Ovary (tissue), 9 donors: ENCODE results near the gene MAP7. TPM values are rescaled to one million over a fixed set of nuclear protein-coding genes. Genes with fewer than 3 reads are reported as not detected.

Experiments used
- DNase-seq, 5 donors: peaks; one replicate each; pipeline ENCODE4 v3.0.0-alpha.2; 2019 to 2020
- H3K27ac ChIP-seq, 2 donors: fragments of 200-600 bp; one replicate each; pipeline versions ENCODE4 v1.5.1 to v1.8.0; 2019 to 2022
- H3K27me3 ChIP-seq: fragments of 200-600 bp; one replicate; pipeline ENCODE4 v1.8.0; 2022
- H3K36me3 ChIP-seq: fragments of 200-600 bp; sonication (generic); one replicate; pipeline ENCODE4 v1.5.1; 2019
- H3K4me1 ChIP-seq: one replicate; pipeline ENCODE4 v1.8.1; 2013; ENCODE audit warnings: mild to moderate bottlenecking, moderate library complexity; ENCODE audit not compliant: insufficient read depth
- H3K4me3 ChIP-seq: fragments of 200-600 bp; sonication (generic); one replicate; pipeline ENCODE4 v1.5.1; 2017
- H3K9me3 ChIP-seq, 2 donors: fragments of 200-600 bp in 1 of 2; sonication (generic) in 1 of 2; one replicate each; pipeline versions ENCODE4 v1.5.1 to v1.8.1; 2013 to 2019; ENCODE audit warnings: mild to moderate bottlenecking in 1 of 2, moderate library complexity in 1 of 2
- CTCF ChIP-seq, 3 donors: fragments of 450-650 bp in 2 of 3; fragments of 200-600 bp in 1 of 3; IDR thresholded peaks; one replicate each; pipeline versions ENCODE4 v1.5.1 to v1.8.0; 2016 to 2022; ENCODE audit warnings: antibody characterized with exemption in 3 of 3, mild to moderate bottlenecking in 1 of 3
- EP300 ChIP-seq: sonication (generic); formaldehyde crosslinking; IDR thresholded peaks from one replicate; pipeline ENCODE4 v1.6.1; 2017; ENCODE audit warnings: antibody characterized with exemption
- POLR2A ChIP-seq: fragments of 450-650 bp; IDR thresholded peaks from one replicate; pipeline ENCODE4 v1.6.1; 2017; ENCODE audit warnings: antibody characterized with exemption, mild to moderate bottlenecking, moderate library complexity
- WGBS, 3 donors: extraction: QIAGEN DNeasy Blood & Tissue Kit in 1 of 3; methylation state at CpG; one replicate each; pipeline versions ENCODE4 v1.1.5 to v1.1.7; 2013 to 2017; 5-methylcytosine and 5-hydroxymethylcytosine counted together
- intact Hi-C, 4 donors: fragments of 100-400 bp; cut with DNase I; formaldehyde crosslinking; loops; one replicate each; pipeline versions ENCODE4 v1.11.0 to v1.15.1; 2022 to 2023
- polyA plus RNA-seq, 2 donors: library from polyadenylated mRNA; stranded (reverse); fragments of 200-250 nt in 1 of 2; fragments of 350-450 nt in 1 of 2; fragmentation: Illumina TruSeq in 1 of 2; extraction: RNeasy Lipid Tissue Mini Kit (QIAGEN cat#74804) in 1 of 2; gene quantifications; one replicate each; pipeline ENCODE4 v1.2.3, GENCODE V29; 2013 to 2014
- total RNA-seq, 7 donors: library from RNA; depleted of rRNA in 2 of 7; stranded (reverse); fragments of >200 nt in 2 of 7; fragmentation: NEBNext Ultra II Directional in 3 of 7; extraction: Animal tissue kit (Norgen Biotek cat#: 25700) in 3 of 7; gene quantifications; one replicate each; pipeline versions ENCODE4 v1.1.0 to v1.2.4, GENCODE V29; 2016 to 2023
- donor health status: DM: no; HTN: no; CAD: no; lungs with moderate emphysema.
- donor health status: DM: no; HTN: no; CAD: no.
- donor health status: Bipolar disorder and iron deficiency.
- donor health status: DM: yes; HTN: yes; CAD: no.
- donor health status: DM: no; HTN: no; CAD: no.
- donor health status: DM: yes; HTN: yes; CAD: no.

Gene MAP7
- total and polyA plus RNA-seq, 9 donors = 1.2 to 13.0 (median 3.6) TPM

- intact Hi-C loops = no loop called here
- TF ChIP-seq POLR2A (no peak), EP300 (no peak), CTCF (IDR thresholded peaks at IDR 0.05) (no peak)
- DNase-seq = no peak
- no peaks in the 10 kb centered on the region for H3K36me3 ChIP-seq
- no peaks in the 10 kb centered on the region for H3K4me1 ChIP-seq
- H3K9me3 ChIP-seq = no peaks in the 10 kb centered on the region
- H3K27me3 ChIP-seq = no peaks in the 10 kb centered on the region
- H3K4me3 ChIP-seq = no peak overlapping the region
- WGBS, 3 donors = 94 to 96% (median 95%) methylated on average over 5 of the region's 5 CpGs
- no peak overlapping the region for H3K27ac ChIP-seq
Observed at GRCh38 chr6:136510299-136510698, 39.9 kb downstream of the MAP7 start.

- no peak for DNase-seq
- no peak for TF ChIP-seq EP300
- no peaks in the 10 kb centered on the region for H3K9me3 ChIP-seq
- no peaks in the 10 kb centered on the region for H3K4me1 ChIP-seq
- H3K36me3 ChIP-seq = no peaks in the 10 kb centered on the region
- no peaks in the 10 kb centered on the region for H3K27me3 ChIP-seq
- intact Hi-C loops = no loop called here
- 43 to 61% (median 43%) methylated on average over 1 of the region's 1 CpG for WGBS, 3 donors
- H3K27ac ChIP-seq = no peak overlapping the region
- H3K4me3 ChIP-seq = no peak overlapping the region
Observed at GRCh38 chr6:136508725-136509392, 41.4 kb downstream of the MAP7 start.

GRCh38 chr6:136506124-136506799 lies 44.0 kb downstream of the MAP7 start:
- Histone ChIP-seq H3K4me1 (no peaks in the 10 kb centered on the region), H3K9me3 (no peaks in the 10 kb centered on the region), H3K4me3 (no peak overlapping the region), H3K27me3 (no peaks in the 10 kb centered on the region), H3K27ac (no peak overlapping the region), H3K36me3 (no peaks in the 10 kb centered on the region)
- no peak for DNase-seq
- TF ChIP-seq POLR2A = no peak
- TF ChIP-seq CTCF (IDR thresholded peaks at IDR 0.05) = no peak
- no peak for TF ChIP-seq EP300
- 82 to 85% (median 83%) methylated on average over 5 of the region's 5 CpGs for WGBS, 3 donors
- intact Hi-C loops = no loop called here

- intact Hi-C loops = no loop called here
- H3K27ac ChIP-seq = no peak overlapping the region
- no peaks in the 10 kb centered on the region for H3K9me3 ChIP-seq
- TF ChIP-seq POLR2A (no peak), CTCF (IDR thresholded peaks at IDR 0.05) (no peak)
- H3K4me3 ChIP-seq = no peak overlapping the region
- no peaks in the 10 kb centered on the region for H3K4me1 ChIP-seq
- no peaks in the 10 kb centered on the region for H3K27me3 ChIP-seq
- H3K36me3 ChIP-seq = no peaks in the 10 kb centered on the region
- DNase-seq = no peak
- 54 to 67% (median 55%) methylated on average over 6 of the region's 6 CpGs for WGBS, 3 donors
Observed at GRCh38 chr6:136503303-136504029, 46.8 kb downstream of the MAP7 start.

- intact Hi-C loops = no loop called here
- no peak for DNase-seq
- Histone ChIP-seq H3K27me3 (no peaks in the 10 kb centered on the region), H3K4me1 (no peaks in the 10 kb centered on the region), H3K27ac (no peak overlapping the region), H3K4me3 (no peak overlapping the region), H3K9me3 (no peaks in the 10 kb centered on the region), H3K36me3 (no peaks in the 10 kb centered on the region)
- TF ChIP-seq EP300 (no peak), CTCF (IDR thresholded peaks at IDR 0.05) (no peak), POLR2A (no peak)
Observed at GRCh38 chr6:136502786-136503185, 47.4 kb downstream of the MAP7 start.
